IMR-90 (cell line): Measurements from ENCODE around the gene RAD51AP2. TPM values are rescaled to one million over a fixed set of nuclear protein-coding genes. Genes with fewer than 3 reads are reported as not detected.

Source experiments
- polyA plus RNA-seq, 3 experiments: library from polyadenylated mRNA; depleted of rRNA; stranded (reverse); fragments of >200 nt; gene quantifications; 2 replicates each; pipeline ENCODE4 v1.2.3, GENCODE V29; 2012; ENCODE audit warnings: low replicate concordance in 1 of 3
- total RNA-seq: library from RNA; depleted of rRNA; stranded (reverse); fragments of >200 nt; gene quantifications from 2 replicates; pipeline ENCODE4 v1.2.3, GENCODE V29; 2012; rRNA removed

RAD51AP2 gene
- total and polyA plus RNA-seq, 2 of the 4 experiments (the other 2 are of a cell fraction): not detected

Other genes with a start within 250 kb of the RAD51AP2 start
- 0.28 and 0.36 TPM in 2 replicates for gene VSNL1, start 22.3 kb upstream of the RAD51AP2 start, total RNA-seq
- gene VSNL1, start 22.3 kb upstream of the RAD51AP2 start, polyA plus RNA-seq (2012; rRNA removed): 0.24 and 0.32 TPM in 2 replicates
- 10.4 and 18.3 TPM in 2 replicates for gene SMC6, start 235.4 kb upstream of the RAD51AP2 start, total RNA-seq
- gene SMC6, start 235.4 kb upstream of the RAD51AP2 start, polyA plus RNA-seq (2012; rRNA removed): 5.2 and 6.5 TPM in 2 replicates
- 7.9 and 18.1 TPM in 2 replicates for gene GEN1, start 235.7 kb upstream of the RAD51AP2 start, total RNA-seq
- 4.4 and 8.3 TPM in 2 replicates for gene GEN1, start 235.7 kb upstream of the RAD51AP2 start, polyA plus RNA-seq (2012; rRNA removed)